Suppressor macrophage (primary cell): ENCODE results near the gene UPK3B.
"Not testable (repeated sequence)": the region's sequence is repeated elsewhere in the genome, so short reads cannot be mapped to it uniquely, and the experiment has no call there.

ENCODE experiments used
- DNase-seq, 4 experiments: peaks; one replicate each; pipeline ENCODE4 v3.0.0-alpha.2; 2020 to 2022

The UPK3B gene

GRCh38 chr7:76492139-76492538, 18.2 kb upstream of the UPK3B start:
- not testable (repeated sequence) for DNase-seq

GRCh38 chr7:76495717-76496116, 14.6 kb upstream of the UPK3B start:
- not testable (repeated sequence) for DNase-seq

GRCh38 chr7:76497918-76498582, 12.3 kb upstream of the UPK3B start:
- DNase-seq = not testable (repeated sequence)

GRCh38 chr7:76498583-76499200, 11.7 kb upstream of the UPK3B start:
- DNase-seq = not testable (repeated sequence)

- DNase-seq = not testable (repeated sequence)
These were observed 11.0 kb upstream of the UPK3B start for GRCh38 chr7:76499201-76499923.

- DNase-seq = not testable (repeated sequence)
These were observed 10.5 kb upstream of the UPK3B start for GRCh38 chr7:76499924-76500241.

GRCh38 chr7:76502224-76502623, 8.1 kb upstream of the UPK3B start:
- peak in 1 of 4 experiments; percentile 0 for DNase-seq

- peak in 1 of 4 experiments; percentile 0 for DNase-seq
These were observed 7.5 kb upstream of the UPK3B start for GRCh38 chr7:76502836-76503235.

GRCh38 chr7:76503244-76503643, 7.1 kb upstream of the UPK3B start:
- DNase-seq = not testable (repeated sequence)

- DNase-seq = peak in 1 of 4 experiments; percentile 0
These were observed 5.8 kb upstream of the UPK3B start for GRCh38 chr7:76504351-76505167.

- DNase-seq = peak in 1 of 4 experiments; percentile 0
These were observed 4.9 kb upstream of the UPK3B start for GRCh38 chr7:76505168-76506080.

GRCh38 chr7:76506081-76506440, 4.3 kb upstream of the UPK3B start:
- peak in 1 of 4 experiments; percentile 0 for DNase-seq

GRCh38 chr7:76506643-76507042, 3.7 kb upstream of the UPK3B start:
- not testable (repeated sequence) for DNase-seq

GRCh38 chr7:76507723-76508406, 2.5 kb upstream of the UPK3B start:
- DNase-seq = peak; percentile 85 to 98 (median 92)

GRCh38 chr7:76511200-76511910, 1.0 kb downstream of the UPK3B start:
- not testable (repeated sequence) for DNase-seq

- not testable (repeated sequence) for DNase-seq
These were observed 1.8 kb downstream of the UPK3B start for GRCh38 chr7:76511911-76512885.

- peak in 2 of 4 experiments; percentile 1 to 20 for DNase-seq
These were observed 2.8 kb downstream of the UPK3B start for GRCh38 chr7:76512941-76513816.
